Gastrocnemius medialis (tissue), 4 donors: Measurements from ENCODE around the gene IQCC. TPM values are rescaled to one million over a fixed set of nuclear protein-coding genes. Genes with fewer than 3 reads are reported as not detected.

Experiments
- ATAC-seq, 2 donors: fragments of 150-250 bp; one replicate each; pipeline ENCODE4 v1.9.1; 2016
- DNase-seq, 2 donors: peaks; one replicate each; pipeline ENCODE4 v3.0.0-alpha.2; 2019
- H3K27ac ChIP-seq, 4 donors: fragments of 200-600 bp; sonication (generic); 1 replicate in 1 of 4; 2 replicates in 3 of 4; pipeline ENCODE4 v1.5.1; 2016 to 2018; ENCODE audit warnings: mild to moderate bottlenecking in 2 of 4, moderate library complexity in 1 of 4
- H3K27me3 ChIP-seq, 3 donors: fragments of 200-600 bp; sonication (generic) in 2 of 3; 1 replicate in 1 of 3; 2 replicates in 2 of 3; pipeline versions ENCODE4 v1.5.1 to v1.6.0; 2016 to 2019; ENCODE audit warnings: mild to moderate bottlenecking in 1 of 3, moderate library complexity in 1 of 3
- H3K36me3 ChIP-seq, 2 donors: fragments of 200-600 bp; sonication (generic) in 1 of 2; one replicate each; pipeline ENCODE4 v1.5.1; 2017 to 2018
- H3K4me1 ChIP-seq, 2 donors: fragments of 200-600 bp; sonication (generic) in 1 of 2; one replicate each; pipeline ENCODE4 v1.5.1; 2016 to 2017; ENCODE audit warnings: mild to moderate bottlenecking in 2 of 2
- H3K4me3 ChIP-seq, 4 donors: fragments of 200-600 bp; sonication (generic) in 3 of 4; 1 replicate in 1 of 4; 2 replicates in 3 of 4; pipeline ENCODE4 v1.5.1; 2016 to 2019; ENCODE audit warnings: mild to moderate bottlenecking in 2 of 4
- H3K9me3 ChIP-seq, 3 donors: fragments of 200-600 bp; sonication (generic) in 2 of 3; 1 replicate in 1 of 3; 2 replicates in 2 of 3; pipeline ENCODE4 v1.5.1; 2016 to 2019
- POLR2A ChIP-seq, 2 donors: fragments of 450-650 bp; IDR thresholded peaks; one replicate each; pipeline ENCODE4 v1.6.1; 2017; ENCODE audit warnings: antibody characterized with exemption in 2 of 2, mild to moderate bottlenecking in 2 of 2, moderate library complexity in 2 of 2
- in situ Hi-C, 4 donors: fragments of 200-750 bp; cut with MboI; loops; one replicate each; pipeline versions ENCODE4 v1.15.0 to v1.8.0; 2017; ENCODE audit warnings: low sequenced_read_pairs in 4 of 4
- intact Hi-C: fragments of 100-400 bp; cut with DNase I; formaldehyde crosslinking; loops from one replicate; pipeline ENCODE4 v1.15.1; 2023; ENCODE audit warnings: low total_unique reads
- total RNA-seq, 4 donors: library from RNA; depleted of rRNA; stranded (reverse); fragments of >200 nt; gene quantifications; one replicate each; pipeline versions ENCODE4 v1.1.0 to v1.2.3, GENCODE V29; 2016
- TF ChIP-seq, protein P1 (sequence below), 5 experiments: fragments of 450-650 bp in 3 of 5; fragments of 200-600 bp in 2 of 5; sonication (generic) in 2 of 5; IDR thresholded peaks in 4 of 5; conservative IDR thresholded peaks in 1 of 5; 1 replicate in 4 of 5; 2 replicates in 1 of 5; pipeline ENCODE4 v1.5.1; 2016 to 2019; ENCODE audit warnings: antibody characterized with exemption in 5 of 5, mild to moderate bottlenecking in 3 of 5, moderate library complexity in 3 of 5

IQCC gene
- total RNA-seq, 4 donors from 2014 or later, result 0.49 to 0.93 (median 0.83) TPM

DNA sequence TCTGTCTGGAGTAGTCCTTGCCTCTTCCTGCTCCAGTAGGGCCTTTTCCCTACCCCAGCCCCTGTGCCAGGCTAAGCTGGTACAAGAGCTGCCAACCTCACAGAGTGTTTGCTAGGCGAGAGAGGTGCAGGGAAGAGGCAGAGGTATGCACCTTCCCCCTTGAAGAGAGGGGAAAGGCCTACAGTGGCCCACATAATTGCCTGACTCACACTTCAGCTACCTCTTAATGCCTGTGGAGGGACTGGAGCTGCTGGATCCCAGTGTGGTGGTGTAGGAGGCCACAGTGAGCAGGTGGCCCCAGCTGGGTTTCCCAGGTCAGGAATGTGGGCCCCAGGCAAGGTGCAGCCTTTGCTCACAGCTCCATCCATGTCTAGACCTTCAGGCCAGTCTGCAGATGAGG, 8.4 kb upstream of the IQCC start:
- peaks cover 44 to 57% of the 10 kb centered on the region in 2 donors for H3K4me1 ChIP-seq
- H3K27ac ChIP-seq, result peak overlapping the region; percentile 86 to 99 (median 94)
- H3K36me3 ChIP-seq, result peaks cover 3 to 43% of the 10 kb centered on the region in 2 donors
- in situ Hi-C loops, result no loop called here
- ATAC-seq (no peak), DNase-seq (no peak)
- H3K9me3 ChIP-seq, result no peaks in the 10 kb centered on the region
- no peaks in the 10 kb centered on the region for H3K27me3 ChIP-seq
- H3K4me3 ChIP-seq, result no peak overlapping the region
- no peak for TF ChIP-seq POLR2A (IDR thresholded peaks at IDR 0.05)
- TF ChIP-seq, protein P1, sequence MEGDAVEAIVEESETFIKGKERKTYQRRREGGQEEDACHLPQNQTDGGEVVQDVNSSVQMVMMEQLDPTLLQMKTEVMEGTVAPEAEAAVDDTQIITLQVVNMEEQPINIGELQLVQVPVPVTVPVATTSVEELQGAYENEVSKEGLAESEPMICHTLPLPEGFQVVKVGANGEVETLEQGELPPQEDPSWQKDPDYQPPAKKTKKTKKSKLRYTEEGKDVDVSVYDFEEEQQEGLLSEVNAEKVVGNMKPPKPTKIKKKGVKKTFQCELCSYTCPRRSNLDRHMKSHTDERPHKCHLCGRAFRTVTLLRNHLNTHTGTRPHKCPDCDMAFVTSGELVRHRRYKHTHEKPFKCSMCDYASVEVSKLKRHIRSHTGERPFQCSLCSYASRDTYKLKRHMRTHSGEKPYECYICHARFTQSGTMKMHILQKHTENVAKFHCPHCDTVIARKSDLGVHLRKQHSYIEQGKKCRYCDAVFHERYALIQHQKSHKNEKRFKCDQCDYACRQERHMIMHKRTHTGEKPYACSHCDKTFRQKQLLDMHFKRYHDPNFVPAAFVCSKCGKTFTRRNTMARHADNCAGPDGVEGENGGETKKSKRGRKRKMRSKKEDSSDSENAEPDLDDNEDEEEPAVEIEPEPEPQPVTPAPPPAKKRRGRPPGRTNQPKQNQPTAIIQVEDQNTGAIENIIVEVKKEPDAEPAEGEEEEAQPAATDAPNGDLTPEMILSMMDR (IDR thresholded peaks at IDR 0.05 in 4 of 5, conservative IDR thresholded peaks at IDR 0.05 in 1 of 5), result no peak
- intact Hi-C loops, result no loop called here

DNA sequence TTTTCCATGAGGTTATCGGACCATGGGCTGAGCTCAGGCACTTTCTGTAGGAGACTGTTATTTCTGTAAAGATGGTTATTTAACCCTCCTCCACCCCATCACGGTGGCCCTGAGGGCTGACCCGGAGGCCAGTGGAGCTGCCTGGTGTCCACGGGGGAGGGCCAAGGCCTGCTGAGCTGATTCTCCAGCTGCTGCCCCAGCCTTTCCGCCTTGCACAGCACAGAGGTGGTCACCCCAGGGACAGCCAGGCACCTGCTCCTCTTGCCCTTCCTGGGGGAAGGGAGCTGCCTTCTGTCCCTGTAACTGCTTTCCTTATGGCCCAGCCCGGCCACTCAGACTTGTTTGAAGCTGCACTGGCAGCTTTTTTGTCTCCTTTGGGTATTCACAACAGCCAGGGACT, 7.6 kb upstream of the IQCC start:
- DNase-seq, result peak in 1 of 2 donors; percentile 58
- peak overlapping the region; percentile 86 to 99 (median 94) for H3K27ac ChIP-seq
- TF ChIP-seq, protein P1 (IDR thresholded peaks at IDR 0.05 in 4 of 5, conservative IDR thresholded peaks at IDR 0.05 in 1 of 5), result no peak
- TF ChIP-seq POLR2A (IDR thresholded peaks at IDR 0.05), result no peak
- no peak for ATAC-seq
- no peak overlapping the region for H3K4me3 ChIP-seq
- H3K36me3 ChIP-seq, result peaks cover 3 to 36% of the 10 kb centered on the region in 2 donors
- intact Hi-C loops (no loop called here), in situ Hi-C loops (no loop called here)
- H3K4me1 ChIP-seq, result peaks cover 44 to 64% of the 10 kb centered on the region in 2 donors
- no peaks in the 10 kb centered on the region for H3K9me3 ChIP-seq
- H3K27me3 ChIP-seq, result no peaks in the 10 kb centered on the region

DNA sequence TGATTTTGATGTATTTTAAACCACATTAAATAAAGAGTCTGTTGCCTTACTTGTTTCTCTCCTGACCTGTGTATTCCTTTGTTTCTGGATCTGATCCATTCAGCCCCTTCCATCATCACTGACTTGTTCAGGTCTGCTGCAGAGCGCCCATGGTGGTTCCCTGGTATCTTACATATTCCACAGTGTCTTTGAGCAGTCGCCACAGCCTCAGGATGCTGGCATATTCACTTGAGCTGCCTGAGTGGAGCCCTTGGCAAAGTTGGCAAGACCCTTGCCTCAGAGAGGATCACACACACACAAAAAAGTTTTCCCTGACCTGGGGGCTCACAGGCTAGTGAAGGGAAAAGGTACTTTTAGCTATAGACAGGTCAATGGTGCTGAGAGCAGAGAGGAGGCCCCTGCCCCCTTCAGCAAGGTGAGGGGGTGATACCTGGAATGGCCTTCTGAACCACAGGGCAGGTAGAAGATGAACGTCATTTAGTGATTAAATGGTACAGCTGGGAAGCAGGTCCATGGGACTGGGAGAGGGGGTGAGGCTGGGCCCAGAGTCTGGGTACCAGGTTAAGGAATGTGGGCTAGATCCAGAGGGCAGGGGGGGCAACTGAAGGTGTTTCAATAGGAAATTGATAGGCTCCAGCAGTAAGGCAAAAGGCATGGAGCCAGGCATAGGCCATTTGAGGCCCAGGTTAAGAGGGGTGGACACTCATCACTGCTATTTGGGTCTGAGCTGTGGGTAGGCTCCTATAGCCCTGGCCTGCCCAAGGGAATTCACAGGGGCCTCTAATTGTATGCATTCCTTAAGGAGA, 7.0 kb upstream of the IQCC start:
- DNase-seq (no peak), ATAC-seq (no peak)
- Histone ChIP-seq H3K27ac (peak overlapping the region; percentile 86 to 99 (median 94)), H3K9me3 (no peaks in the 10 kb centered on the region), H3K27me3 (no peaks in the 10 kb centered on the region), H3K4me3 (no peak overlapping the region), H3K36me3 (peaks cover 3 to 30% of the 10 kb centered on the region in 2 donors), H3K4me1 (peaks cover 44 to 64% of the 10 kb centered on the region in 2 donors)
- intact Hi-C loops (no loop called here), in situ Hi-C loops (no loop called here)
- no peak for TF ChIP-seq POLR2A (IDR thresholded peaks at IDR 0.05)
- TF ChIP-seq, protein P1 (IDR thresholded peaks at IDR 0.05 in 4 of 5, conservative IDR thresholded peaks at IDR 0.05 in 1 of 5), result no peak

DNA sequence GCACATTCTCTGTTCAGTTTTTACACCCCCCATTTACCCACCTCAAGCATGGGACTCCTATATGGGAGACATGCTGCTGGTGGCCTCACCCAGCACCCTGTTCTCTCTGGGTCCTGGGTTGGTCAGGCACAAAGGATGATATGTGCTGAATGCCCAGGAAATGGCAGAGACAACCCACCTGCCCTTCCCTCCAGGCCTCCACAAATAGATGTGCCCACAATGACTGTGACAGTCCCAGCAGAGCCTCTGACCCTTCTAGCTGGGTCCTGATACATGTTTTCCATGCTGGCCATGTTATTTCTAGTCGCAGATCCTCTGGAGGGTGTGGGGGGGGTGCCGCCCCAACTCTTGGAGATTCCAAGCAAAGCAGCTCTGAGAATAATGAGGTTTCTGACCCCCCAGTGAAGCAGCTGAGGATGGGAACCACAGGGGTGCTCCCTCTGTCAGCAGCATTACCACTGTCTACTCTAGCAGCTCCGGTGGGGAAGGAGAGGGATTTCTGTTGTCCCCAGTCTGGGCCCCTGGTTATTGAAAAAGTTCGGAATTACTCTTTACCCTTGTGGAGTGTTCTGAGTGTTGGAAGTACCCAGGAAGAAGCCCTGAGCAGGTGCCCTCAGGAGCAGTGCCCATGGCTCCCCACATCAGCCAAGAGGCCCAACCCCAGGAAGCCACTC, 6.3 kb upstream of the IQCC start:
- DNase-seq (no peak), ATAC-seq (no peak)
- Histone ChIP-seq H3K9me3 (no peaks in the 10 kb centered on the region), H3K4me1 (peaks cover 44 to 64% of the 10 kb centered on the region in 2 donors), H3K27ac (peak overlapping the region; percentile 86 to 99 (median 94)), H3K27me3 (no peaks in the 10 kb centered on the region), H3K4me3 (peak overlapping the region in 2 of 4 donors; percentile 25 to 72), H3K36me3 (peaks cover 1 to 22% of the 10 kb centered on the region in 2 donors)
- in situ Hi-C loops (no loop called here), intact Hi-C loops (no loop called here)
- TF ChIP-seq, protein P1 (IDR thresholded peaks at IDR 0.05 in 4 of 5, conservative IDR thresholded peaks at IDR 0.05 in 1 of 5), result no peak
- TF ChIP-seq POLR2A (IDR thresholded peaks at IDR 0.05), result no peak
